ENCODE measurements around the gene MEGF10. TPM values are rescaled to one million over a fixed set of nuclear protein-coding genes. Genes with fewer than 3 reads are reported as not detected.

Gene MEGF10
- total and polyA plus RNA-seq, 2 of the 8 experiments (the other 6 are each of a cell fraction or from before 2014, with no cell fraction given) = 38.2 to 53.1 TPM

- Histone ChIP-seq H3K27me3 (replicated peaks in 1 of 4; ENCODE audit: control insufficient read depth in 3 of 4, extremely low read depth in 1 of 4, insufficient read depth in 3 of 4, low read length in 3 of 4) (no peaks in the 10 kb centered on the region), H2BK12ac (ENCODE audit: low read depth, low read length) (no peak overlapping the region), H3K4me1 (replicated peaks in 1 of 4; ENCODE audit: control insufficient read depth in 3 of 4, insufficient read depth in 4 of 4, low read length in 3 of 4) (peaks cover 0 to 7% (median 0%) of the 10 kb centered on the region in 4 experiments; a peak in 1 of 7 replicates), H3K4me2 (ENCODE audit: insufficient read depth in 1 of 2, low read depth in 2 of 2, low read length in 2 of 2) (no peak overlapping the region), H4K91ac (replicated peaks; ENCODE audit: insufficient read length, low read length) (no peak overlapping the region), H3K36me3 (ENCODE audit: control insufficient read depth in 2 of 4, insufficient read depth in 4 of 4, low read length in 3 of 4) (peaks cover 0 to 11% (median 1%) of the 10 kb centered on the region in 4 experiments; a peak in 3 of 8 replicates), H3K9me3 (ENCODE audit: insufficient read depth in 2 of 2, low read depth in 1 of 2, low read length in 1 of 2) (peaks cover 0 to 8% of the 10 kb centered on the region in 2 experiments; a peak in 1 of 4 replicates), H3K14ac (ENCODE audit: insufficient read length) (no peak overlapping the region), H2BK120ac (replicated peaks; ENCODE audit: low read depth, low read length) (no peak overlapping the region), H4K20me1 (replicated peaks in 1 of 2; ENCODE audit: control insufficient read depth in 1 of 2, insufficient read depth in 2 of 2, low read length in 2 of 2) (no peaks in the 10 kb centered on the region), H3K4ac (replicated peaks; ENCODE audit: insufficient read length, low read depth, low read length) (no peak overlapping the region), H3K9ac (replicated peaks in 1 of 4; ENCODE audit: extremely low read depth in 1 of 4, low read depth in 3 of 4, low read length in 3 of 4) (no peak overlapping the region), H3K4me3 (ENCODE audit: extremely low read depth in 1 of 4, insufficient read depth in 2 of 4, low read depth in 3 of 4, low read length in 4 of 4) (no peak overlapping the region), H2AFZ (ENCODE audit: low read length) (no peak overlapping the region), H3K79me2 (ENCODE audit: control insufficient read depth in 1 of 2, insufficient read depth in 2 of 2, low read length in 2 of 2) (no peaks in the 10 kb centered on the region; a peak in 1 of 4 replicates), H3K18ac (ENCODE audit: extremely low read depth, low read length) (no peak overlapping the region), H3K23ac (ENCODE audit: insufficient read length) (no peak overlapping the region), H3K79me1 (ENCODE audit: low read depth, low read length) (no peaks in the 10 kb centered on the region), H3K56ac (replicated peaks; ENCODE audit: insufficient read length, low read depth, low read length) (no peak overlapping the region), H2BK20ac (ENCODE audit: low read length) (no peak overlapping the region), H2AK5ac (ENCODE audit: low read depth, low read length) (no peak overlapping the region), H4K8ac (ENCODE audit: extremely low read depth, insufficient read depth, low read length) (no peak overlapping the region), H4K5ac (ENCODE audit: insufficient read length, low read depth, low read length) (no peak overlapping the region), H2BK15ac (ENCODE audit: low read length) (no peak overlapping the region), H3K27ac (ENCODE audit: low read depth, low read length) (no peak overlapping the region), H3K23me2 (ENCODE audit: low read depth, low read length) (no peaks in the 10 kb centered on the region), H2BK5ac (ENCODE audit: low read depth, low read length) (no peak overlapping the region)
- FAIRE-seq = no peak
- DNase-seq (ENCODE audit: low read depth in 1 of 2, low spot score in 2 of 2) = no peak
- ChIA-PET CTCF (ENCODE audit: partially characterized antibody) (interaction anchor here (0.9 kb wide), 1 partner anchor 57 kb away, joined by 3 read pairs; no protein-coding TSS in a partner anchor), POLR2A (ENCODE audit: partially characterized antibody) (no interaction called here)
- WGBS, 2 experiments (ENCODE audit: extremely low coverage in 1 of 2, insufficient coverage in 1 of 2, insufficient read length in 1 of 2, insufficient replicate concordance in 2 of 2, low coverage in 1 of 2, low lambda C conversion rate in 2 of 2, missing lambda C conversion rate in 1 of 2) = 87% methylated on average over 8 of the region's 8 CpGs; no CpG with 5 or more reads in 1 of the 2 experiments
- TF ChIP-seq RNF2 (IDR thresholded peaks at IDR 0.05; ENCODE audit: borderline replicate concordance, low read depth, low read length, missing control alignments, poor library complexity, severe bottlenecking) (no peak), JUND (IDR thresholded peaks at IDR 0.05; ENCODE audit: low read length) (no peak), BRCA1 (IDR thresholded peaks at IDR 0.05; ENCODE audit: low read depth, low read length) (no peak), POLR2A (IDR thresholded peaks at IDR 0.05; ENCODE audit: control extremely low read depth in 1 of 2, low read depth in 2 of 2, low read length in 2 of 2) (no peak), NANOG (IDR thresholded peaks at IDR 0.05; ENCODE audit: insufficient read depth, low read depth, low read length, poor library complexity, severe bottlenecking) (no peak), KDM1A (IDR thresholded peaks at IDR 0.05; ENCODE audit: borderline replicate concordance, low read length) (no peak), KDM5A (IDR thresholded peaks at IDR 0.05; ENCODE audit: low read length) (no peak), EP300 (IDR thresholded peaks at IDR 0.05; ENCODE audit: borderline replicate concordance in 1 of 2, low read depth in 2 of 2, low read length in 2 of 2) (no peak), ATF2 (IDR thresholded peaks at IDR 0.05; ENCODE audit: low read length) (no peak), SIRT6 (IDR thresholded peaks at IDR 0.05; ENCODE audit: low read length) (no peak), RFX5 (IDR thresholded peaks at IDR 0.05; ENCODE audit: borderline replicate concordance, low read depth, low read length) (no peak), ZNF274 (IDR thresholded peaks at IDR 0.05; ENCODE audit: borderline replicate concordance, extremely low read depth, low read length) (no peak), SIX5 (IDR thresholded peaks at IDR 0.05; ENCODE audit: low read depth, low read length) (no peak)
Observed at GRCh38 chr5:127370631-127371030, 80.0 kb downstream of the MEGF10 start.

Data from H1 (cell line).